ENCODE measurements around the gene CACNB3. TPM values are rescaled to one million over a fixed set of nuclear protein-coding genes. Genes with fewer than 3 reads are reported as not detected.

The CACNB3 gene
- total RNA-seq, 2 donors from 2014 or later, result 4.6 to 21.8 TPM

DNA sequence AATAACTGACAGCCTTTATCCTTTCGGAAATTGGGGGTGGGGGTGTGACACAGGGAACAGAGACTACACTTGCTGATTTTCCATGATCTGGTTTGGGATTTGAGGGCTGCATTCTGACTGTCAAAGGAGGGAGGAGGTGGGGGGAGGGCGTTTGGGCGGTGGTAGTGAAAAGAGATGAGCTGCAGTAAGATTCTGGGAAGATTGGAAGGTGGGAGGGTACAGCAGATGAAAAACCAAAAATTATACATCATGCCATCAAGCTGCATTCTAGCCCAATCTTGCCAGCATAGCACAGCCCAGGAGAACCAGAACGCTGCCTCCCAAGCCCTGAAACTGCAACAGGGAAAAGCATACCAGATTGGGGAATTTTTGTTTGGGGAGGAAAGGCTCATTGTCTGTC, 45.0 kb downstream of the CACNB3 start:
- no peaks in the 10 kb centered on the region for H3K9me3 ChIP-seq
- no peaks in the 10 kb centered on the region for H3K27me3 ChIP-seq (replicated peaks; ENCODE audit: insufficient read depth)
- DNase-seq (ENCODE audit: low spot score), result no peak
- 81% methylated on average over 4 of the region's 4 CpGs for WGBS
- no peak for TF ChIP-seq POLR2AphosphoS5 (IDR thresholded peaks at IDR 0.05)
- no peak for TF ChIP-seq CTCF (IDR thresholded peaks at IDR 0.05)
- no peak for TF ChIP-seq POLR2A (IDR thresholded peaks at IDR 0.05)
- no peaks in the 10 kb centered on the region for H3K4me1 ChIP-seq (replicated peaks)
- H3K27ac ChIP-seq, result no peak overlapping the region
- H3K4me3 ChIP-seq, result no peak overlapping the region
- no peaks in the 10 kb centered on the region for H3K36me3 ChIP-seq
- intact Hi-C loops (cut with DNase I), result no loop called here

- TF ChIP-seq POLR2A (IDR thresholded peaks at IDR 0.05), result peak; percentile 97
- TF ChIP-seq CTCF (IDR thresholded peaks at IDR 0.05), result no peak
- peak; percentile 100 for TF ChIP-seq POLR2AphosphoS5 (IDR thresholded peaks at IDR 0.05)
- H3K27me3 ChIP-seq (replicated peaks; ENCODE audit: insufficient read depth), result no peaks in the 10 kb centered on the region
- H3K36me3 ChIP-seq, result no peaks in the 10 kb centered on the region
- no peaks in the 10 kb centered on the region for H3K9me3 ChIP-seq
- H3K4me1 ChIP-seq (replicated peaks), result no peaks in the 10 kb centered on the region
- peak within 1 kb of the TSS; percentile 35 to 52 for H3K4me3 ChIP-seq
- H3K27ac ChIP-seq, result no peak within 1 kb of the TSS
- intact Hi-C loops (cut with DNase I), result no loop called here
- WGBS, result 2% methylated on average over 32 of the region's 32 CpGs
- peak; percentile 90 for DNase-seq (ENCODE audit: low spot score)
Measured at GRCh38 chr12:48865281-48866051, 47.2 kb downstream of the CACNB3 start, which contains the start of gene RND1. Gene RND1 (minus strand): TSS chr12:48865870. CDS start chr12:48865767, 103 bp downstream.

DNA sequence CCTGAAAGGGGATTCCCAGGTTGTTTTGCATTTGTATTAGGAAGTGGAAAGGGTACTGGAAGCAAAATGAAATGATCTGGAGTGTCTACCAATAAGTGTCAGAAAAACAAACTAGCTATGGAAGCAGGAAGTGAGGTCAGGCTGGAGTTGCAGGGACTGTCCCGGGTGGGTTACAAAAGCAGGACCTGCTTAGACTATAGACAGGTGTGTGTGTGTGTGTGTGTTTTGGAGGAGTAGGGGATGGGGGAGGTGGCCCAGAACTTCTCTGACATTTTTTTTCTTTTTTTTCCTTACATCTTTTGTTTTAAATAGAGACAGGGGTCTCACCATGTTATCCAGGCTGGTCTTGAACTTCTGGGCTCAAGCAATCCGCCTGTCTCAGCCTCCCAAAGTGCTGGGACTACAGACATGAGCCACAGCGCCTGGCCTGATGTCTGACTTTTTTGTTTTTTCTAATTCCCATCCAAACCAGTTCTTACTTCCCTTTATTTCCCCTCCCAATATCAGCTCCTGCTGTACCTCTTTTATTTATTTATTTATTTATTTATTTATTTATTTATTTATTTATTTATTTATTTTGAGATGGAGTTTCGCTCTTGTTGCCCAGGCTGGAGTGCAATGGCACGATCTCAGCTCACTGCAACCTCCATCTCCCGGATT, 47.9 kb downstream of the CACNB3 start:
- no peak for TF ChIP-seq CTCF (IDR thresholded peaks at IDR 0.05)
- TF ChIP-seq POLR2A (IDR thresholded peaks at IDR 0.05), result no peak
- TF ChIP-seq POLR2AphosphoS5 (IDR thresholded peaks at IDR 0.05), result no peak
- WGBS, result 76% methylated on average over 6 of the region's 6 CpGs
- H3K27ac ChIP-seq, result no peak overlapping the region
- H3K9me3 ChIP-seq, result no peaks in the 10 kb centered on the region
- intact Hi-C loops (cut with DNase I), result no loop called here
- H3K4me1 ChIP-seq (replicated peaks), result no peaks in the 10 kb centered on the region
- no peak for DNase-seq (ENCODE audit: low spot score)
- no peaks in the 10 kb centered on the region for H3K36me3 ChIP-seq
- peak overlapping the region; percentile 35 to 52 for H3K4me3 ChIP-seq
- H3K27me3 ChIP-seq (replicated peaks; ENCODE audit: insufficient read depth), result no peaks in the 10 kb centered on the region

DNA sequence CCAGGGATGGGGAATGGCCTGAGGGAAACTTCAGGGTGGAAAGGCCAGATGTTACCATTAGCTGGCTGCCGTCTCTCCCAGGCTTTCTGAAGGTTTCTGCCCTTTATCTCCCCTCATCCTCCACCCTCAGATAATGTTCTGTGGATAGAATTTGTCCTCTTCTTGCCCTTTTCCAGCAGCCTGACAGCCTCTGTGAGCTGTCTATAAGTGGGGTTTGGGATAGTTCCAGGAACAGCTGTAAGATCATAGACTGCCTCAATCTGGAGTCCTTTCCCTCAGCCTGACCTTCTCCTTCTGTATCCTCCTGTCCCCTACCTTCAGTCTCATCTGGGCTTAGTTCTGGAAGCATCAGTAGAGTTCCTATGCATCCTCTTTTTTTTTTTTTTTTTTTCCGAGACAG, 50.2 kb downstream of the CACNB3 start:
- intact Hi-C loops (cut with DNase I), result no loop called here
- Histone ChIP-seq H3K9me3 (no peaks in the 10 kb centered on the region), H3K4me3 (no peak overlapping the region), H3K36me3 (no peaks in the 10 kb centered on the region), H3K4me1 (replicated peaks) (no peaks in the 10 kb centered on the region), H3K27me3 (replicated peaks; ENCODE audit: insufficient read depth) (no peaks in the 10 kb centered on the region), H3K27ac (no peak overlapping the region)
- no peak for DNase-seq (ENCODE audit: low spot score)
- no peak for TF ChIP-seq POLR2A (IDR thresholded peaks at IDR 0.05)
- no peak for TF ChIP-seq POLR2AphosphoS5 (IDR thresholded peaks at IDR 0.05)
- WGBS, result 89% methylated on average over 2 of the region's 2 CpGs

- Histone ChIP-seq H3K36me3 (no peaks in the 10 kb centered on the region), H3K27ac (no peak overlapping the region), H3K27me3 (replicated peaks; ENCODE audit: insufficient read depth) (no peaks in the 10 kb centered on the region), H3K4me3 (no peak overlapping the region), H3K9me3 (no peaks in the 10 kb centered on the region), H3K4me1 (replicated peaks) (no peaks in the 10 kb centered on the region)
- TF ChIP-seq POLR2AphosphoS5 (IDR thresholded peaks at IDR 0.05) (peak; percentile 28), CTCF (IDR thresholded peaks at IDR 0.05) (no peak)
- 54% methylated on average over 2 of the region's 2 CpGs for WGBS
- intact Hi-C loops (cut with DNase I), result no loop called here
- no peak for DNase-seq (ENCODE audit: low spot score)
Measured at GRCh38 chr12:48869191-48869590, 50.9 kb downstream of the CACNB3 start.

All from prostate gland (tissue), 2 donors.